K562 treated with DMSO at 1 percent for 24 hours (cell line): ENCODE results near the gene KLHL12. TPM values are rescaled to one million over a fixed set of nuclear protein-coding genes. Genes with fewer than 3 reads are reported as not detected.

ENCODE experiments used
- total RNA-seq: library from RNA; unstranded; fragments of 300-600 nt; gene quantifications from 2 replicates; pipeline ENCODE4 v1.2.3, GENCODE V29; 2022; ENCODE audit warnings: low read depth; ENCODE audit not compliant: insufficient read depth

The KLHL12 gene
- total RNA-seq = 23.3 and 24.6 TPM in 2 replicates

GRCh38 chr1:202926581-202927491 is at the start of gene KLHL12:
TSS of gene KLHL12 (minus strand) at chr1:202927234. CDS start at chr1:202925162, 2,072 bp downstream.

GRCh38 chr1:202957733-202958543 is 30.9 kb upstream of the KLHL12 start, which contains the start of gene ADIPOR1:
TSS of gene ADIPOR1 (minus strand) at chr1:202958312. CDS start at chr1:202951070, 7,242 bp downstream.

GRCh38 chr1:202888531-202889360 is 38.3 kb downstream of the KLHL12 start, which contains the start of gene RABIF:
TSS of gene RABIF (minus strand) at chr1:202889149. CDS start at chr1:202889098, 51 bp downstream.

Other genes with a start within 250 kb of the KLHL12 start
- 0.03 TPM in 1 of 2 replicates, not detected in the other for gene SYT2, start 216.8 kb downstream of the KLHL12 start, total RNA-seq
- 30.8 and 33.6 TPM in 2 replicates for gene KDM5B, start 118.8 kb downstream of the KLHL12 start, total RNA-seq
- gene PCAT6, start 116.3 kb downstream of the KLHL12 start, total RNA-seq = 1.7 and 3.2 TPM in 2 replicates
- gene RABIF, start 38.1 kb downstream of the KLHL12 start, total RNA-seq = 21.2 and 23.1 TPM in 2 replicates
- 118 and 120 TPM in 2 replicates for gene ADIPOR1, start 31.1 kb upstream of the KLHL12 start, total RNA-seq
- 55.0 and 57.7 TPM in 2 replicates for gene CYB5R1, start 40.0 kb upstream of the KLHL12 start, total RNA-seq
- gene TMEM183A, start 80.1 kb upstream of the KLHL12 start, total RNA-seq = 60.3 and 67.9 TPM in 2 replicates
- 2.5 and 5.8 TPM in 2 replicates for gene PPFIA4, start 99.3 kb upstream of the KLHL12 start, total RNA-seq
- gene MYOG, start 158.8 kb upstream of the KLHL12 start, total RNA-seq = not detected in 2 replicates
- not detected in 2 replicates for gene ADORA1, start 200.5 kb upstream of the KLHL12 start, total RNA-seq
- not detected in 2 replicates for gene MYBPH, start 248.6 kb upstream of the KLHL12 start, total RNA-seq